SH-SY5Y (cell line): ENCODE results near the gene MYO1E.

ENCODE experiments used
- GATA2 ChIP-seq: IDR thresholded peaks from 2 replicates; pipeline ENCODE4 v1.6.1; 2011; ENCODE audit warnings: mild to moderate bottlenecking, low read depth, low read length
- GATA3 ChIP-seq: IDR thresholded peaks from 2 replicates; pipeline ENCODE4 v1.6.1; 2011; ENCODE audit warnings: low read depth, mild to moderate bottlenecking, low read length, moderate library complexity

- TF ChIP-seq GATA2 (no peak), GATA3 (no peak)
Observed at GRCh38 chr15:59420108-59420507, 47.4 kb upstream of the MYO1E start.
